T-cell (primary cell): ENCODE results near the gene RAD23B. TPM values are rescaled to one million over a fixed set of nuclear protein-coding genes. Genes with fewer than 3 reads are reported as not detected.

ENCODE experiments used
- ATAC-seq, 4 experiments: fragments of 200-7000 bp in 3 of 4; fragments of 150-1000 bp in 1 of 4; cut with Tn5 transposase; replicated peaks in 1 of 4; 1 replicate in 3 of 4; 2 replicates in 1 of 4; pipeline ENCODE4 v1.10.0; 2021; ENCODE audit warnings: moderate library complexity in 3 of 4, mild to moderate bottlenecking in 2 of 4, moderate number of reproducible peaks in 1 of 4
- CTCF ChIA-PET, 2 donors: fragments of 300-600 bp; sonication (Branson Sonifier 250); formaldehyde crosslinking; loops; one replicate each; lab custom pipeline; 2022; ENCODE audit warnings: antibody characterized with exemption in 2 of 2; lab: Charles Lee
- POLR2A ChIA-PET, 2 donors: fragments of 300-600 bp; sonication (Branson Sonifier 250); formaldehyde crosslinking; loops; one replicate each; lab custom pipeline; 2022; ENCODE audit warnings: antibody characterized with exemption in 2 of 2; lab: Charles Lee
- DNase-seq, 35 experiments: peaks; one replicate each; pipeline versions ENCODE4 v3.0.0 to v3.0.0-alpha.2; 2013 to 2023
- H3K27ac ChIP-seq: one replicate; pipeline ENCODE4 v1.5.1; 2013; ENCODE audit warnings: low read length
- H3K27me3 ChIP-seq, 2 experiments: replicated peaks in 1 of 2; 1 replicate in 1 of 2; 2 replicates in 1 of 2; pipeline versions ENCODE4 v1.6.1 to v1.7.0; 2013; ENCODE audit warnings: low read length in 1 of 2, mixed read lengths in 1 of 2; ENCODE audit not compliant: control insufficient read depth in 2 of 2, insufficient read depth in 2 of 2; ENCODE audit errors: extremely low read depth in 1 of 2
- H3K36me3 ChIP-seq, 2 donors: 1 replicate in 1 of 2; 2 replicates in 1 of 2; pipeline versions ENCODE4 v1.6.1 to v1.7.0; 2013; ENCODE audit warnings: low read length in 1 of 2; ENCODE audit not compliant: control insufficient read depth in 2 of 2, insufficient read depth in 1 of 2; ENCODE audit errors: extremely low read depth in 1 of 2
- H3K4me1 ChIP-seq, 2 experiments: 1 replicate in 1 of 2; 2 replicates in 1 of 2; pipeline versions ENCODE4 v1.6.1 to v1.7.0; 2013; ENCODE audit warnings: low read length in 2 of 2, mixed read lengths in 1 of 2; ENCODE audit not compliant: insufficient read depth in 2 of 2, control insufficient read depth in 1 of 2; ENCODE audit errors: extremely low read depth in 1 of 2
- H3K4me3 ChIP-seq, 2 donors: 1 replicate in 1 of 2; 2 replicates in 1 of 2; pipeline versions ENCODE4 v1.5.1 to v1.7.0; 2013; ENCODE audit warnings: mild to moderate bottlenecking in 2 of 2, low read length in 1 of 2, moderate library complexity in 1 of 2; ENCODE audit not compliant: control insufficient read depth in 1 of 2; ENCODE audit errors: extremely low read depth in 1 of 2
- H3K9me3 ChIP-seq: 2 replicates; pipeline ENCODE4 v1.7.0; 2013
- H3K27ac Mint-ChIP-seq, 2 donors: one replicate each; pipeline ENCODE4 v1.8.0; 2020 to 2021; ENCODE audit warnings: mild to moderate bottlenecking in 2 of 2, mixed read lengths in 2 of 2
- H3K27me3 Mint-ChIP-seq, 2 donors: one replicate each; pipeline ENCODE4 v1.8.0; 2021 to 2022; ENCODE audit warnings: mixed read lengths in 2 of 2
- H3K36me3 Mint-ChIP-seq: one replicate; pipeline ENCODE4 v1.8.0; 2021; ENCODE audit warnings: mixed read lengths
- H3K4me1 Mint-ChIP-seq, 3 donors: one replicate each; pipeline ENCODE4 v1.8.0; 2020 to 2022; ENCODE audit warnings: mixed read lengths in 3 of 3, mild to moderate bottlenecking in 1 of 3
- H3K4me3 Mint-ChIP-seq, 3 donors: one replicate each; pipeline ENCODE4 v1.8.0; 2020 to 2022; ENCODE audit warnings: mild to moderate bottlenecking in 3 of 3, mixed read lengths in 3 of 3, moderate library complexity in 3 of 3
- H3K9me3 Mint-ChIP-seq, 3 donors: one replicate each; pipeline ENCODE4 v1.8.0; 2020 to 2022; ENCODE audit warnings: mixed read lengths in 3 of 3
- WGBS: methylation state at CpG from one replicate; pipeline ENCODE4 v1.1.5; 2013; ENCODE audit warnings: missing lambda C conversion rate; ENCODE audit not compliant: insufficient coverage; 5-methylcytosine and 5-hydroxymethylcytosine counted together
- total RNA-seq, 35 experiments: library from RNA in 6 of 35; stranded (reverse) in 6 of 35; fragments of 120-200 nt in 1 of 35; gene quantifications; one replicate each; pipeline versions ENCODE4 v1.2.1 to v1.2.4 and lab custom pipeline; 2013 to 2026

RAD23B gene
- total RNA-seq, 5 donors from 2014 or later (not counting 1 experiment from before 2014, with no cell fraction given), result 55.0 to 68.4 (median 56.2) TPM

GRCh38 chr9:107242073-107243030, 40.7 kb upstream of the RAD23B start:
- Mint-ChIP-seq H3K36me3 (no peaks in the 10 kb centered on the region), H3K4me3 (no peak overlapping the region), H3K27ac (no peak overlapping the region), H3K4me1 (peaks cover 14 to 22% (median 21%) of the 10 kb centered on the region in 3 donors), H3K9me3 (no peaks in the 10 kb centered on the region), H3K27me3 (peaks cover 0 to 7% of the 10 kb centered on the region in 2 donors)
- no peaks in the 10 kb centered on the region for H3K27me3 ChIP-seq
- H3K4me3 ChIP-seq, result no peak overlapping the region
- no peaks in the 10 kb centered on the region for H3K36me3 ChIP-seq
- H3K9me3 ChIP-seq, result no peaks in the 10 kb centered on the region
- H3K4me1 ChIP-seq, result peaks cover 0 to 8% of the 10 kb centered on the region in 2 experiments
- ATAC-seq (no peak), DNase-seq (no peak)
- WGBS, result no CpG with 5 or more reads among the region's 4 CpGs
- POLR2A ChIA-PET, result no interaction called here
- H3K27ac ChIP-seq, result no peak overlapping the region
- CTCF ChIA-PET, result interaction anchor here in 1 of 2 donors (0.6 to 1.0 kb wide), 2 partner anchors 37 to 98 kb away, joined by 5 read pairs; no protein-coding TSS in a partner anchor

GRCh38 chr9:107243742-107244141, 39.3 kb upstream of the RAD23B start:
- peak; percentile 45 to 95 (median 86) for ATAC-seq

GRCh38 chr9:107246259-107247254, 36.5 kb upstream of the RAD23B start:
- no peaks in the 10 kb centered on the region for H3K36me3 ChIP-seq
- DNase-seq, result peak in 1 of 35 experiments; percentile 5
- peak overlapping the region in 1 of 2 donors; percentile 22 for H3K27ac Mint-ChIP-seq

More at GRCh38 chr9:107243742-107244141, 39.3 kb upstream of the RAD23B start:
- H3K9me3 ChIP-seq, result no peaks in the 10 kb centered on the region
- peak in 2 of 35 experiments; percentile 2 to 15 for DNase-seq
- ChIA-PET POLR2A (no interaction called here), CTCF (no interaction called here)
- no peaks in the 10 kb centered on the region for H3K36me3 Mint-ChIP-seq
- H3K27me3 ChIP-seq, result no peaks in the 10 kb centered on the region
- 8% methylated on average over 2 of the region's 5 CpGs for whole genome bisulfite sequencing
- H3K4me3 Mint-ChIP-seq, result no peak overlapping the region
- peaks cover 0 to 8% of the 10 kb centered on the region in 2 experiments for H3K4me1 ChIP-seq
- no peaks in the 10 kb centered on the region for H3K36me3 ChIP-seq
- peak overlapping the region; percentile 46 to 68 for H3K27ac Mint-ChIP-seq
- H3K9me3 Mint-ChIP-seq, result no peaks in the 10 kb centered on the region
- no peaks in the 10 kb centered on the region for H3K27me3 Mint-ChIP-seq
- no peak overlapping the region for H3K4me3 ChIP-seq
- no peak overlapping the region for H3K27ac ChIP-seq
- H3K4me1 Mint-ChIP-seq, result peaks cover 14 to 22% (median 21%) of the 10 kb centered on the region in 3 donors

GRCh38 chr9:107248714-107249113, 34.4 kb upstream of the RAD23B start:
- H3K9me3 Mint-ChIP-seq, result no peaks in the 10 kb centered on the region
- POLR2A ChIA-PET, result no interaction called here
- peaks cover 11 to 14% (median 14%) of the 10 kb centered on the region in 3 donors for H3K4me1 Mint-ChIP-seq
- no peak overlapping the region for H3K4me3 Mint-ChIP-seq
- peaks cover 0 to 8% of the 10 kb centered on the region in 2 experiments for H3K4me1 ChIP-seq
- no peak overlapping the region for H3K4me3 ChIP-seq
- H3K36me3 ChIP-seq, result no peaks in the 10 kb centered on the region
- H3K27ac Mint-ChIP-seq, result no peak overlapping the region
- H3K36me3 Mint-ChIP-seq, result no peaks in the 10 kb centered on the region
- CTCF ChIA-PET, result interaction anchor here in 1 of 2 donors (0.9 kb wide), 1 partner anchor 11 kb away, joined by 3 read pairs; no protein-coding TSS in a partner anchor
- no peak for ATAC-seq
- H3K9me3 ChIP-seq, result no peaks in the 10 kb centered on the region
- H3K27me3 Mint-ChIP-seq, result peaks cover 6 to 11% of the 10 kb centered on the region in 2 donors
- no peak for DNase-seq
- 91% methylated on average over 4 of the region's 5 CpGs for WGBS
- no peaks in the 10 kb centered on the region for H3K27me3 ChIP-seq
- H3K27ac ChIP-seq, result no peak overlapping the region

More at GRCh38 chr9:107246259-107247254, 36.5 kb upstream of the RAD23B start:
- POLR2A ChIA-PET, result no interaction called here
- H3K4me3 Mint-ChIP-seq, result no peak overlapping the region
- WGBS, result 100% methylated on average over 1 of the region's 5 CpGs
- peaks cover 0 to 8% of the 10 kb centered on the region in 2 experiments for H3K4me1 ChIP-seq
- H3K4me3 ChIP-seq, result no peak overlapping the region
- no peaks in the 10 kb centered on the region for H3K27me3 ChIP-seq
- no peaks in the 10 kb centered on the region for H3K9me3 Mint-ChIP-seq
- CTCF ChIA-PET, result no interaction called here
- no peak for ATAC-seq
- H3K9me3 ChIP-seq, result no peaks in the 10 kb centered on the region
- H3K27me3 Mint-ChIP-seq, result peaks cover 0 to 3% of the 10 kb centered on the region in 2 donors
- peaks cover 14 to 22% (median 21%) of the 10 kb centered on the region in 3 donors for H3K4me1 Mint-ChIP-seq
- H3K27ac ChIP-seq, result no peak overlapping the region
- H3K36me3 Mint-ChIP-seq, result no peaks in the 10 kb centered on the region

- CTCF ChIA-PET, result interaction anchor here in 1 of 2 donors (0.6 kb wide), 1 partner anchor 1531 kb away, joined by 3 read pairs; no protein-coding TSS in a partner anchor
- POLR2A ChIA-PET, result no interaction called here
- Histone ChIP-seq H3K9me3 (no peaks in the 10 kb centered on the region), H3K4me3 (no peak overlapping the region), H3K36me3 (no peaks in the 10 kb centered on the region), H3K27me3 (no peaks in the 10 kb centered on the region), H3K4me1 (peaks cover 0 to 8% of the 10 kb centered on the region in 2 experiments), H3K27ac (no peak overlapping the region)
- DNase-seq, result no peak
- H3K27me3 Mint-ChIP-seq, result peaks cover 6 to 11% of the 10 kb centered on the region in 2 donors
- no peak overlapping the region for H3K4me3 Mint-ChIP-seq
- H3K9me3 Mint-ChIP-seq, result no peaks in the 10 kb centered on the region
- no peak for ATAC-seq
- 60% methylated on average over 2 of the region's 2 CpGs for WGBS
- H3K4me1 Mint-ChIP-seq, result peaks cover 7 to 10% (median 10%) of the 10 kb centered on the region in 3 donors
- no peak overlapping the region for H3K27ac Mint-ChIP-seq
- no peaks in the 10 kb centered on the region for H3K36me3 Mint-ChIP-seq
These were observed 33.9 kb upstream of the RAD23B start for GRCh38 chr9:107249131-107249533.
